ENCODE measurements around the gene ALDH1L2.
"Not testable (repeated sequence)": the region's sequence is repeated elsewhere in the genome, so short reads cannot be mapped to it uniquely, and the experiment has no call there.

The ALDH1L2 gene

GRCh38 chr12:105030820-105031807 lies 53.1 kb downstream of the ALDH1L2 start:
- FAIRE-seq: peak; percentile 38

GRCh38 chr12:105026411-105026810 lies 57.8 kb downstream of the ALDH1L2 start:
- no peak for FAIRE-seq

GRCh38 chr12:105025890-105026289 lies 58.4 kb downstream of the ALDH1L2 start:
- FAIRE-seq: no peak

GRCh38 chr12:105024928-105025327 lies 59.3 kb downstream of the ALDH1L2 start:
- FAIRE-seq: no peak

- FAIRE-seq: no peak
Observed at GRCh38 chr12:105020241-105020962, 63.9 kb downstream of the ALDH1L2 start.

- no peak for FAIRE-seq
Observed at GRCh38 chr12:105018776-105019175, 65.5 kb downstream of the ALDH1L2 start.

GRCh38 chr12:105018012-105018411 lies 66.2 kb downstream of the ALDH1L2 start:
- no peak for FAIRE-seq

- no peak for FAIRE-seq
Observed at GRCh38 chr12:105015543-105015942, 68.7 kb downstream of the ALDH1L2 start.

- FAIRE-seq: no peak
Observed at GRCh38 chr12:105014603-105015002, 69.7 kb downstream of the ALDH1L2 start.

- no peak for FAIRE-seq
Observed at GRCh38 chr12:105013892-105014291, 70.4 kb downstream of the ALDH1L2 start.

- FAIRE-seq: no peak
Observed at GRCh38 chr12:105001476-105001875, 82.8 kb downstream of the ALDH1L2 start.

- FAIRE-seq: no peak
Observed at GRCh38 chr12:104999347-104999685, 84.9 kb downstream of the ALDH1L2 start.

GRCh38 chr12:104998423-104999346 lies 85.6 kb downstream of the ALDH1L2 start:
- FAIRE-seq: no peak

- FAIRE-seq: no peak
Observed at GRCh38 chr12:104997541-104997940, 86.7 kb downstream of the ALDH1L2 start.

- no peak for FAIRE-seq
Observed at GRCh38 chr12:104994336-104994735, 89.9 kb downstream of the ALDH1L2 start.

GRCh38 chr12:104991565-104992128 lies 92.6 kb downstream of the ALDH1L2 start:
- no peak for FAIRE-seq

- FAIRE-seq: no peak
Observed at GRCh38 chr12:104990950-104991349, 93.3 kb downstream of the ALDH1L2 start.

GRCh38 chr12:104986022-104986941 lies 98.0 kb downstream of the ALDH1L2 start, which contains the start of gene NOPCHAP1:
Gene NOPCHAP1 (plus strand): TSS chr12:104986316. CDS start chr12:104986353, 37 bp downstream.
- FAIRE-seq: no peak

GRCh38 chr12:104985206-104985605 lies 99.1 kb downstream of the ALDH1L2 start:
- FAIRE-seq: no peak

GRCh38 chr12:104977688-104978087 lies 106.6 kb downstream of the ALDH1L2 start:
- FAIRE-seq: not testable (repeated sequence)

- no peak for FAIRE-seq
Observed at GRCh38 chr12:104976703-104977102, 107.6 kb downstream of the ALDH1L2 start.

Measured in islet of Langerhans (tissue), 1 donor.